GM15510 (cell line): ENCODE measurements around the gene DCAF4L1.
A peak's percentile ranks its signal among the peaks of the same experiment; 100 is the strongest.

ENCODE experiments used
- POLR2A ChIP-seq: IDR thresholded peaks from 3 replicates; pipeline ENCODE4 v1.6.1; 2011; ENCODE audit warnings: borderline replicate concordance; ENCODE audit not compliant: insufficient read length; ENCODE audit errors: extremely low read depth

The DCAF4L1 gene

GRCh38 chr4:41977709-41978108, 3.8 kb upstream of the DCAF4L1 start:
- no peak for TF ChIP-seq POLR2A

- TF ChIP-seq POLR2A = no peak
These were observed 1.2 kb downstream of the DCAF4L1 start for GRCh38 chr4:41982716-41983115.

GRCh38 chr4:41985151-41985550, 3.6 kb downstream of the DCAF4L1 start:
- no peak for TF ChIP-seq POLR2A

- TF ChIP-seq POLR2A = no peak
These were observed 8.4 kb downstream of the DCAF4L1 start for GRCh38 chr4:41989994-41990364.

- TF ChIP-seq POLR2A = peak; percentile 92
These were observed 9.0 kb downstream of the DCAF4L1 start, which contains the start of gene SLC30A9 for GRCh38 chr4:41990365-41991111. Gene SLC30A9 (plus strand): TSS chr4:41990530. CDS start chr4:41990652, 122 bp downstream.

GRCh38 chr4:41991916-41992767, 10.6 kb downstream of the DCAF4L1 start:
- no peak for TF ChIP-seq POLR2A

GRCh38 chr4:41992967-41993857, 11.7 kb downstream of the DCAF4L1 start:
- no peak for TF ChIP-seq POLR2A

GRCh38 chr4:41994461-41994985, 13.0 kb downstream of the DCAF4L1 start:
- TF ChIP-seq POLR2A = no peak

GRCh38 chr4:41998019-41998418, 16.5 kb downstream of the DCAF4L1 start:
- TF ChIP-seq POLR2A = no peak

GRCh38 chr4:41999321-41999720, 17.8 kb downstream of the DCAF4L1 start:
- no peak for TF ChIP-seq POLR2A

GRCh38 chr4:42008011-42008786, 26.6 kb downstream of the DCAF4L1 start:
- no peak for TF ChIP-seq POLR2A

GRCh38 chr4:42015438-42015837, 33.9 kb downstream of the DCAF4L1 start:
- no peak for TF ChIP-seq POLR2A

- TF ChIP-seq POLR2A = no peak
These were observed 36.9 kb downstream of the DCAF4L1 start for GRCh38 chr4:42018451-42018850.
